Measurements from ENCODE around the gene MARCHF7.

Gene MARCHF7

GRCh38 chr2:159760326-159760725 is 48.0 kb downstream of the MARCHF7 start:
- FAIRE-seq = no peak
- DNase-seq (ENCODE audit: low spot score) = no peak

DNA sequence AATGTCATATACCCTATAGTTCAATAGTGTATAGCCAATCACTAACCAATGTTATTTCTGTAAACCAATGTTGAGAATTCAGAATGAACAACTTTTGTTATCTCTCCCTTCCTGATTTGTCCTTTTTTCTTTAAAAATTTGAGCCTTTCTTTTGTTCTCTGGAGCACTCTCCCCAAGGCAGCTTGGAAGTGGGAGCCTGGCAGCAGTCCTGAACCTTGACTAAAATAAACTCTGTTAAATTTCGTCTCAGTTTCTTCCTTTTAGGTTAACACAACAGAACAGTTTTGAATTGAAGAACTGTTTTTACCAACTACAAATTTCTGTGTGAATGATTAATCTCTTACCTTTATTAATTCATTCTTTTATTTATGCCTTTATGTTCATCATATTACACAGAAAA is 49.8 kb downstream of the MARCHF7 start:
- FAIRE-seq (no peak), DNase-seq (ENCODE audit: low spot score) (no peak)
